H1 (cell line): ENCODE results near the gene CHCHD6. TPM values are rescaled to one million over a fixed set of nuclear protein-coding genes. Genes with fewer than 3 reads are reported as not detected.

Experiments
- ASH2L ChIP-seq: fragments of 200-600, 300-600 bp; sonication (generic); IDR thresholded peaks from one replicate; pipeline ENCODE4 v1.7.1; 2017; ENCODE audit warnings: low read length
- MAFK ChIP-seq: IDR thresholded peaks from 2 replicates; pipeline ENCODE4 v1.6.1; 2012; ENCODE audit warnings: low read depth, mild to moderate bottlenecking, improper control_type of control experiment, low read length
- POLR2A ChIP-seq, 2 experiments: IDR thresholded peaks; 1 replicate in 1 of 2; 2 replicates in 1 of 2; pipeline ENCODE4 v1.6.1; 2011; ENCODE audit warnings: low read depth in 2 of 2, low read length in 2 of 2, mild to moderate bottlenecking in 2 of 2; ENCODE audit errors: control extremely low read depth in 1 of 2
- RAD21 ChIP-seq, 2 experiments: IDR thresholded peaks in 1 of 2; conservative IDR thresholded peaks in 1 of 2; 2 replicates each; pipeline ENCODE4 v1.6.1; 2011; ENCODE audit warnings: low read depth in 2 of 2, low read length in 2 of 2, improper control_type of control experiment in 1 of 2, inconsistent platforms in 1 of 2, mild to moderate bottlenecking in 1 of 2, moderate library complexity in 1 of 2
- polyA plus RNA-seq, 7 experiments: library from polyadenylated mRNA; depleted of rRNA in 3 of 7; stranded (reverse) in 5 of 7; unstranded in 2 of 7; fragments of >200 nt in 5 of 7; fragments of 200-250 nt in 2 of 7; gene quantifications; 1 replicate in 5 of 7; 2 replicates in 1 of 7; 4 replicates in 1 of 7; pipeline versions ENCODE4 v1.2.1 to v1.2.3, GENCODE V29; 2011 to 2013; ENCODE audit warnings: missing spikeins in 2 of 7, mixed read lengths in 2 of 7
- total RNA-seq: library from RNA; stranded (reverse); fragmentation: NEBNext Ultra II Directional; extraction: Animal tissue kit (Norgen Biotek cat#: 25700); gene quantifications from 2 replicates; pipeline ENCODE4 v1.2.1, GENCODE V29; 2021

The CHCHD6 gene
- total and polyA plus RNA-seq, 2 of the 8 experiments (the other 6 are each of a cell fraction or from before 2014, with no cell fraction given): 32.4 to 37.6 TPM

GRCh38 chr3:126931806-126932187 is 227.8 kb downstream of the CHCHD6 start (continued):
- TF ChIP-seq MAFK (no peak), RAD21 (IDR thresholded peaks at IDR 0.05 in 1 of 2, conservative IDR thresholded peaks at IDR 0.05 in 1 of 2; ENCODE audit: low read depth in 2 of 2, low read length in 2 of 2) (no peak), POLR2A (IDR thresholded peaks at IDR 0.05; ENCODE audit: control extremely low read depth in 1 of 2, low read depth in 2 of 2, low read length in 2 of 2) (no peak), ASH2L (no peak)
